ENCODE measurements around the gene RERE. TPM values are rescaled to one million over a fixed set of nuclear protein-coding genes. Genes with fewer than 3 reads are reported as not detected.

RERE gene
- total and polyA plus RNA-seq, 7 donors = 38.8 to 308 (median 99.7) TPM

GRCh38 chr1:8747879-8748825, 69.3 kb downstream of the RERE start:
- Histone ChIP-seq H3K27me3 (ENCODE audit: insufficient read depth in 3 of 3, low read length in 2 of 3) (no peaks in the 10 kb centered on the region), H3K4me3 (no peak overlapping the region), H3K27ac (no peak overlapping the region), H3K4me1 (no peaks in the 10 kb centered on the region), H3K36me3 (ENCODE audit: insufficient read depth in 1 of 2, low read depth in 1 of 2) (no peaks in the 10 kb centered on the region), H3K9me3 (no peaks in the 10 kb centered on the region)
- DNase-seq (no peak), ATAC-seq (no peak)
- no peak for TF ChIP-seq CTCF (IDR thresholded peaks at IDR 0.05)
- WGBS, 3 donors = 84 to 88% (median 87%) methylated on average over 15 of the region's 15 CpGs
- intact Hi-C loops (cut with DNase I) = no loop called here

GRCh38 chr1:8746554-8746953, 70.9 kb downstream of the RERE start:
- Histone ChIP-seq H3K27me3 (ENCODE audit: insufficient read depth in 3 of 3, low read length in 2 of 3) (no peaks in the 10 kb centered on the region), H3K4me3 (no peak overlapping the region), H3K27ac (no peak overlapping the region), H3K36me3 (ENCODE audit: insufficient read depth in 1 of 2, low read depth in 1 of 2) (no peaks in the 10 kb centered on the region), H3K9me3 (no peaks in the 10 kb centered on the region), H3K4me1 (no peaks in the 10 kb centered on the region)
- ATAC-seq (no peak), DNase-seq (no peak)
- no peak for TF ChIP-seq CTCF (IDR thresholded peaks at IDR 0.05)
- WGBS, 3 donors = 80 to 89% (median 86%) methylated on average over 3 of the region's 3 CpGs
- intact Hi-C loops (cut with DNase I) = no loop called here

GRCh38 chr1:8745749-8746390, 71.6 kb downstream of the RERE start:
- Histone ChIP-seq H3K27ac (no peak overlapping the region), H3K4me1 (no peaks in the 10 kb centered on the region), H3K9me3 (no peaks in the 10 kb centered on the region), H3K4me3 (no peak overlapping the region), H3K27me3 (ENCODE audit: insufficient read depth in 3 of 3, low read length in 2 of 3) (no peaks in the 10 kb centered on the region), H3K36me3 (ENCODE audit: insufficient read depth in 1 of 2, low read depth in 1 of 2) (no peaks in the 10 kb centered on the region)
- intact Hi-C loops (cut with DNase I) = no loop called here
- no peak for DNase-seq
- TF ChIP-seq CTCF (IDR thresholded peaks at IDR 0.05) = no peak
- ATAC-seq = no peak
- 84 to 86% (median 85%) methylated on average over 6 of the region's 6 CpGs for WGBS, 3 donors

GRCh38 chr1:8745346-8745745, 72.1 kb downstream of the RERE start:
- Histone ChIP-seq H3K9me3 (no peaks in the 10 kb centered on the region), H3K27ac (no peak overlapping the region), H3K27me3 (ENCODE audit: insufficient read depth in 3 of 3, low read length in 2 of 3) (no peaks in the 10 kb centered on the region), H3K4me3 (no peak overlapping the region), H3K4me1 (no peaks in the 10 kb centered on the region), H3K36me3 (ENCODE audit: insufficient read depth in 1 of 2, low read depth in 1 of 2) (no peaks in the 10 kb centered on the region)
- TF ChIP-seq CTCF (IDR thresholded peaks at IDR 0.05) = no peak
- intact Hi-C loops (cut with DNase I) = no loop called here
- DNase-seq = no peak
- no peak for ATAC-seq
- WGBS, 3 donors = 64 to 80% (median 70%) methylated on average over 6 of the region's 6 CpGs
